T-helper 2 cell treated with Interferon-gamma antibody and Interleukin-4, amounts not matched to agents 100 ng/mL and 5 ng/mL, for 36 hours (primary cell): Measurements from ENCODE around the gene RANGAP1. TPM values are rescaled to one million over a fixed set of nuclear protein-coding genes. Genes with fewer than 3 reads are reported as not detected.

Experiments
- intact Hi-C: fragments of 100-400 bp; cut with micrococcal nuclease; formaldehyde crosslinking; loops from one replicate; pipeline ENCODE4 v1.15.1; 2023
- total RNA-seq: library from RNA; stranded (reverse); gene quantifications from 2 replicates; pipeline ENCODE4 v1.2.3, GENCODE V29; 2022

Gene RANGAP1
- total RNA-seq, 1 donor from 2014 or later: 101 TPM

GRCh38 chr22:41237707-41238569, 48.0 kb downstream of the RANGAP1 start:
- intact Hi-C loops: loop anchor here (1.0 kb wide), 1 partner anchor 316 kb away; no protein-coding TSS in a partner anchor

- intact Hi-C loops: loop anchor here (1.0 kb wide), 1 partner anchor 315 kb away; no protein-coding TSS in a partner anchor
These were observed 48.8 kb downstream of the RANGAP1 start for GRCh38 chr22:41237036-41237706.

GRCh38 chr22:41234815-41235695, 50.9 kb downstream of the RANGAP1 start:
- intact Hi-C loops: no loop called here

- intact Hi-C loops: no loop called here
These were observed 54.6 kb downstream of the RANGAP1 start for GRCh38 chr22:41231369-41231768.

- intact Hi-C loops: no loop called here
These were observed 55.6 kb downstream of the RANGAP1 start for GRCh38 chr22:41230401-41230785.

GRCh38 chr22:41229730-41230400, 56.1 kb downstream of the RANGAP1 start:
- intact Hi-C loops: no loop called here

- intact Hi-C loops: no loop called here
These were observed 56.8 kb downstream of the RANGAP1 start for GRCh38 chr22:41229215-41229614.

GRCh38 chr22:41226723-41227655, 59.0 kb downstream of the RANGAP1 start:
- intact Hi-C loops: no loop called here

- intact Hi-C loops: no loop called here
These were observed 62.5 kb downstream of the RANGAP1 start for GRCh38 chr22:41223535-41223934.

- intact Hi-C loops: no loop called here
These were observed 63.0 kb downstream of the RANGAP1 start for GRCh38 chr22:41222846-41223507.

- intact Hi-C loops: loop anchor here (1.0 to 2.0 kb wide), 2 partner anchors 12 to 19 kb away; partner anchors contain the start of gene L3MBTL2
These were observed 68.3 kb downstream of the RANGAP1 start for GRCh38 chr22:41217553-41218157.

- intact Hi-C loops: loop anchor here (1.0 to 2.0 kb wide), 2 partner anchors 12 to 18 kb away; partner anchors contain the start of gene L3MBTL2
These were observed 69.0 kb downstream of the RANGAP1 start for GRCh38 chr22:41216984-41217383.

GRCh38 chr22:41215926-41216325, 70.1 kb downstream of the RANGAP1 start:
- intact Hi-C loops: loop anchor here (2.0 kb wide), 1 partner anchor 17 kb away; no protein-coding TSS in a partner anchor

GRCh38 chr22:41215409-41215808, 70.6 kb downstream of the RANGAP1 start:
- intact Hi-C loops: no loop called here

- intact Hi-C loops: loop anchor here (5.0 kb wide), 1 partner anchor 284 kb away; no protein-coding TSS in a partner anchor
These were observed 79.3 kb downstream of the RANGAP1 start for GRCh38 chr22:41206719-41207118.

- intact Hi-C loops: loop anchor here (1.0 to 5.0 kb wide), 4 partner anchors 8 to 283 kb away; no protein-coding TSS in a partner anchor
These were observed 80.7 kb downstream of the RANGAP1 start, which contains the start of gene L3MBTL2 for GRCh38 chr22:41204992-41205900. L3MBTL2 (plus strand) TSS chr22:41205312; CDS start chr22:41205363, 51 bp downstream.

GRCh38 chr22:41204066-41204465, 81.9 kb downstream of the RANGAP1 start:
- intact Hi-C loops: loop anchor here (2.0 kb wide), 1 partner anchor 113 kb away; no protein-coding TSS in a partner anchor
